Suppressor macrophage (primary cell): ENCODE results near the gene H19.

ENCODE experiments used
- DNase-seq, 4 experiments: peaks; one replicate each; pipeline ENCODE4 v3.0.0-alpha.2; 2020 to 2022
- total RNA-seq, 17 experiments: gene quantifications; one replicate each; lab custom pipeline; 2026; ENCODE audit warnings: mixed read lengths in 6 of 17, inconsistent platforms in 3 of 17; lab: John Stamatoyannopoulos, UW

Gene H19
- 0 to 0.12 (median 0) reads per million in 17 experiments for total RNA-seq

DNA sequence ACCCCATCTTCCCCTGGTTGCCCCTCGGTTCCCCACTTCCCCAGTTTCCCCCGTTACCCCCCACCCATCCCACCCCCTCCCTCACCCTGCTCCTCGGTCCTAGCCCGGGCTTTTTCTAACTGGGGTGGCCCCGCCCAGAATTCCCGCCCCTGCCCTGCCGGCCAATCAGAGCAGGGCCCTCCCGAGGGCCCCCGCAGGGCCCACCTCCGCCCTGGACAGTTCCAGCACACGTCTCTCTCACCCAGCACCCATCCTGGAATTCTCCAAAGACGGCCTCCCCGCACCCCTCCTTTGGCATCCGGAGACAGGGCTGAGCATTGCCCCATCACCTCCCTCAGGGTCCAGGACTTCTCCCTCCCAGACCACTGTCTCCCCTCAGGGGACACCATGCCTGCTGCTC, at the start of gene H19:
TSS of gene H19 (minus strand) at position 88 of the 400 bp plus-strand sequence.
- DNase-seq: no peak

- no peak for DNase-seq
Measured at GRCh38 chr11:2041963-2042362, 44.3 kb upstream of the H19 start.

GRCh38 chr11:2041153-2041552, 43.5 kb upstream of the H19 start:
- no peak for DNase-seq

DNA sequence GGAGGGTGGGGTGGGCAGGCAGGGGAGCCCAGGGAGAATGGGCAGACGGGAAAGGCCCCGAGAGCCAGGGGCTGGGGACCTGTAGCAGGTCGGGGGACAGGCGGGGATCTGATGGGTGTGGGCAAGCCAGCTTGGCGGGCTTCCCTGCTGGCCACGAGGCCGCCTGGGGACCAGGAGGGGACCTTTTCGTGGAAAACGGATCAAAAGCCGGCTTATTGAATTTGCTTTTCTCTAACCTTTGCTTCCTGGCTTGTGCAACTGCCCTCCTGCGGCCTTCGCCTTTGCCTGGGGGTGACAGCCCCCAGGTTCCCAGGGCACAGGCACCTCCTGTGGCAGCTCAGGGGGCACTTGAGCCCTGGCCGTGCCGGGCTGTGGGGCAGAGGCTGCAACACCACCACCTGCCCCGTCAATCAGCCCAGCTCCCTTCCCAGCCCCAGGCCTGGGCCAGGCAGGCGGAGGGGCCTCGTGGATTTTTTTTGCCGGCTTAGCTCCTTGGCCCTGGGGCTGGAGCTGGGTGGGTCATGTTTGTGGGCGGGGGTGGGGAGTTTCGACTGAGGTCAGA, 41.6 kb upstream of the H19 start:
- DNase-seq: no peak

- DNase-seq: no peak
Measured at GRCh38 chr11:2036863-2037486, 39.3 kb upstream of the H19 start.

GRCh38 chr11:2035382-2035781, 37.7 kb upstream of the H19 start:
- no peak for DNase-seq

GRCh38 chr11:2031058-2031457, 33.4 kb upstream of the H19 start:
- no peak for DNase-seq

- DNase-seq: no peak
Measured at GRCh38 chr11:2027708-2028107, 30.1 kb upstream of the H19 start.

DNA sequence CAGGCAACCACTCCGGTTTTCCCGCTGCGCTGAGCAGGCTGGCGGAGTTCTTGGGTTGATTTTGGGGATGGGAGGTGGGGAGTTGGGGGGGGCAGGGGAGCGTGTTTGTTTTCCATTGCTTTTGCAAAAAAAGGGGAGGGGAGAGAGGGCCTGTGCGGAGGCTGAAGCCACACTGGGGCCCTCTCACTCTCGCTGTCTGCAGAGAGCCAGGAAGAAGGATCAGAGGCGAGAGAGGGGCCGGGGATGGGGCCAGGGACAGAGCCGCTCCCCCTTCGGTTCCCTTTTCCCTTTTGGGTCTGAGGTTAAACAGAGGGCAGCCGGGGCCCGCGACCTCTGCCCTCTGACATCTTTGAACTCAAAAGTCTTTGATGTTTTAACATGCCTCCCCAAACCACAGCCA, 17.4 kb upstream of the H19 start:
- DNase-seq: no peak

- no peak for DNase-seq
Measured at GRCh38 chr11:2012440-2012839, 14.8 kb upstream of the H19 start.

DNA sequence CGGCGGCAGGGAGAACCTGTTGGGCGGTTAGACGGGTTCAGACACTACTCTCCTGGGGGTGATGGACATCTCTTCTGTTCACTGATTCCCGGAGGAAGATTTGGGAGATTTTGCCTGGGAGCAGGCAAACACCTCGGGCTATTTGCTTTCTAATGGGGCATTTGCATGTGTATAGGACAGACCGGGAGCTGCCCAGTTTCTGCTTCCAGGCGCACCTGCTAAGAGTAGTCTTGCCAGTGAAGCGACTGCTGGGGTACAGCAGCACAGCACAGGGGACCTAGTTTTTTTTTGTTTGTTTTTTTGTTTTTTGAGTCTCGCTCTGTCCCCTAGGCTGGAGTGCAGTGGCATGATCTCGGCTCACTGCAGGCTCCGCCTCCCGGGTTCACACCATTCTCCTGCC, 6.8 kb upstream of the H19 start:
- no peak for DNase-seq

- DNase-seq: no peak
Measured at GRCh38 chr11:2002807-2003206, 5.2 kb upstream of the H19 start.

DNA sequence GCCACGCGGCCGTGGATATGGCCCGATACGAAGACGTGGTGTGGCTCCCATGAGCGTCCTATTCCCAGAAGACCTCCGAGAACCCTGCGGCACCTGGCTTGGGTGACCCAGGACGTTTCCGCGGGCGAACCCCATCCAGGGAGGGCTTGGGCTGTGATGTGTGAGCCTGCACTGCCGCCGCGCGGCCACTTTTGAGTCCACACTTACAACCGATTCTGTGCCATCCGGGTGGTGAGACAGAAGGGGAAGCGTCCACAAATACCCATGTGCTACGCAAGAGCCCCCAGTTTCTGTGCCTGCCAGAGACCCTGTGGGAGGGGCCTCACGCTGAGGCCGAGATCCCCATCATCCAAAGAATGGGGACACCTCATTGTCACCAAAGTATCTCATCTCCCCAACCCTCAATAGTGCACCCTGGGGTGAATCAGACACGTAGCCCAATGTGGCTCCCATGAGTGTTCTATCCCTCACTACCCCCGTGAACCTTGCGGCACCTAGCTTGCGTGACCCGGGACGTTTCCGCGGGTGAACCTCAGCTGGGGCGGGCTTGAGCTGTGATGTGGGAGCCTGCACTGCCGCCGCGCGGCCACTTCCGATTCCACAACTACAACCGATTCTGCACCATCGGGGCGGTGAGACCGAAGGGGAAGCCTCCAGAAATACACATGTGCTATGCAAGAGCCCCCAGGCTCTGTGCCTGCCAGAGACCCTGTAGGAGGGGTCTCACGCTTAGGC, 4.6 kb upstream of the H19 start:
- no peak for DNase-seq

DNA sequence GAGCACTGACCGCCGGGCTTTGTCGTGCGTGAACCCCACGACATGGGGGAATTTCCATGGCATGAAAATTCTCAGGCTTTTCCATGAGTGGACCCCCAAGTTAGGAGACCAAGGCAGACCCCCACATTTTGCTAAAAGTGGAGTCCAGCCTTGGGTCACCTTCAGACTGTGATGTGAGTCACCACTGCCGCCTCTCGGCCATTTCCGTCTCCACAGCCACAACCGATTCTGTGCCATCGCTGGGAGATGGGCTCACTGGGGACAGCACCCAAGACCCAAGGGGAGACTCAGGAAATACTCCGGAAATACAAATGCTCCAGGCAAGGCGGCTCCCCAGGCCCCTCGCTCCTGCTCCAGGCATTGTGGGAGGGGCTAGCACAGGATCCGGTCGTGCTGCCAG, 1.2 kb upstream of the H19 start:
- DNase-seq: no peak

- DNase-seq: no peak
Measured at GRCh38 chr11:1998290-1998689, 648 bp upstream of the H19 start.

GRCh38 chr11:1994121-1994520, 3.5 kb downstream of the H19 start:
- no peak for DNase-seq

DNA sequence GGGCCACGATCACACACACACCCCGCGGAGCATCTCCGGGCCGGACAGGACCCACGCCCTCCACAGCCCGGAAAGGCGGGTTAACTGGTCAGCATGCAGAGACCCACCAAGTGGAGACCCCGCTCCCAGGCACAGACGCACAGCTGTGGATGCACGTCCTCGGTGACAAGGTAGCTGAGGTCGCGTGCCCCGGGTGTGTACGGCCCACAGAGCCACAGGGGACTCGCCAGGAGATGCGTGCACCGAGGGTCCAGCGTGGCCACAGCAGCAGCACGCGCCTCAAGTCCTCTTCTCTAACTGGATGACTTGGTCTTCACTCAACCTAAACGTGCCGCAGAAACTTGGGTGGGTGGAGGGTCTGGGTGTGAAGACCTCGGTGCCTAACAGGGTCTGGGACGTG, 5.5 kb downstream of the H19 start:
- no peak for DNase-seq

- DNase-seq: no peak
Measured at GRCh38 chr11:1990872-1991578, 6.6 kb downstream of the H19 start.

DNA sequence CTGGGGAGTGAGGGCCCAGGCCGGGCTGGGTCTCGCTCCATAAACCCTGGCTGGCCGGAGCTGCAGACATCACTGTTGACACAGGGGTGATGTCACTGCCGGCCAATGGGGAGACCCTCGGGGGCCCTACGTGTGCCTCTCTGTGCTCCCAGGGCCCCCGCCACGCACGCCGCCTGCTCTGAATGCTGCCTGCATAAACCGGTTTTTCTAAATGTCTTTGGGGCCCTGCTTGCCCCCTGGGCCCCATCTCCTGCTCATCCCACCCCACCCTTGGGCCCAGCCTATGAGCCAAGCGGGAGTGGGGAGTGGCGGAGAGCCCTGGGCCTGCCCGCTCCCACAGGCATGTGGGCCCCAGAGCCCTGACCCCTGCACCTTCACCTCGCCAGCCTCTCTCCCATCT, 7.7 kb downstream of the H19 start:
- no peak for DNase-seq

- no peak for DNase-seq
Measured at GRCh38 chr11:1988667-1989317, 8.8 kb downstream of the H19 start.

DNA sequence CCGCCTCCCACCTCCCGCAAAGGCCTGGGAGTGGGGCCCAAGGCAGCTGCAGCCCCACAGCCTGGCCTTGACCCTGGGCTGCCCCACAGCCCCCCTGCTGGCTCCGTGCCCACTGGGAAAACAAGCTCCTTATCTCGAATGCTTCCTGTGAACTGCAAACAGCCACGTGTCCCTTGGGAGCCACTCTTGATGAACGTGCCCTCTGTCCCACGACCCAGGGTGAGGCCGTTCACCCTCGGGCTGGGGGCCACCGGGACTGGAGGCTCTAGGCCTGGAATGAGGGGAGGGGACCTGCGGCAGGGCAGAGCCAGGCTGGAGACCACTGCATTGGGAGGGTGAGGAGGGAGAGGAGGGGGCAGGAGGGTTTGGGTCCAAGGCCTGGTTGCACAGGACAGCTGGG, 9.5 kb downstream of the H19 start:
- no peak for DNase-seq

- DNase-seq: no peak
Measured at GRCh38 chr11:1987024-1987423, 10.6 kb downstream of the H19 start.

DNA sequence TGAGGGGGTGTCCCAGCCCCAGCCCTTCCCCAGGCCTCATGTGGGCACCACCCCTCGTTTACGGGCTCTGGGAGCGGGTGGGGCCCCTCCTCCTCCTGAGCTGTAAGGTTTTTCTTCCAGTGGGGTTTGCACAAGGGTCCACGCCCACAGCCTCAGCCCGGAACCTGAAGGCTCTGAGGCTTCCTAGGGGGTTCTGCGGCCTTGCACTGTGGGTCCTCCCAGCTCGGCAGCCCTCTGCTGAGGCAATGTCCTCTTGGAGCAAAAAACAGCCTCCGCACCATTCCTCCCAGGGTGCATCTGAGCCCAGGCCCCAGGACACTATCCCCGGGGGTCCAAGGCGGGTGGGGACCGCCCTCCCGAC, 14.1 kb downstream of the H19 start:
- DNase-seq: no peak
